GM18502 (cell line): ENCODE results near the gene CCDC117.
"Not testable (repeated sequence)": the region's sequence is repeated elsewhere in the genome, so short reads cannot be mapped to it uniquely, and the experiment has no call there.

ENCODE experiments used
- ATAC-seq: cut with Tn5 transposase; IDR thresholded peaks from one replicate; pipeline ENCODE4 v1.9.1; 2021; ENCODE audit warnings: mild to moderate bottlenecking; ENCODE audit not compliant: unreplicated experiment, poor library complexity

Gene CCDC117

DNA sequence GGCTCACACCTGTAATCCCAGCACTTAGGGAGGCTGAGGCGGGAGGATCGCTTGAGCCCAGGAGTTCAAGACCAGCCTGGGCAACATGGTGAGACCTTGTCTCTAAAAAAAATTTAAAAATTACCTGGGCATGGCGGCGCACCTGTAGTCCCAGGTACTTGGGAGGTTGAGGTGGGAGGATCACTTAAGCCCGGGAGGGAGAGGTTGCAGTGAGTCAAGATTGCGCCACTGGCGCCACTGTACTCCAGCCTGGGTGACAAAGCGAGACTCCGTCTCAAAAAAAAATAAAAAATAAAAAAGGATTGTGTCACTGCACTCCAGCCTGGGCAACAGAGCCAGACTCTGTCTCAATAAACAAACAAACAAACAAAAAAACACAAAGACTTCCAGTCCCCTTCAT, 52.0 kb downstream of the CCDC117 start:
- not testable (repeated sequence) for ATAC-seq

DNA sequence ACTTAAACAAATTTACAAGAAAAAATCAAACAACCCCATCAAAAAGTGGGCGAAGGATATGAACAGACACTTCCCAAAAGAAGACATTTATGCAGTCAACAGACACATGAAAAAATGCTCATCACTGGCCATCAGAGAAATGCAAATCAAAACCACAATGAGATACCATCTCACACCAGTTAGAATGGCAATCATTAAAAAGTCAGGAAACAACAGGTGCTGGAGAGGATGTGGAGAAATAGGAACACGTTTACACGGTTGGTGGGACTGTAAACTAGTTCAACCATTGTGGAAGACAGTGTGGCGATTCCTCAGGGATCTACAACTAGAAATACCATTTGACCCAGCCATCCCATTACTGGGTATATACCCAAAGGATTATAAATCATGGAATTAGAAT, 53.9 kb downstream of the CCDC117 start:
- ATAC-seq: not testable (repeated sequence)

DNA sequence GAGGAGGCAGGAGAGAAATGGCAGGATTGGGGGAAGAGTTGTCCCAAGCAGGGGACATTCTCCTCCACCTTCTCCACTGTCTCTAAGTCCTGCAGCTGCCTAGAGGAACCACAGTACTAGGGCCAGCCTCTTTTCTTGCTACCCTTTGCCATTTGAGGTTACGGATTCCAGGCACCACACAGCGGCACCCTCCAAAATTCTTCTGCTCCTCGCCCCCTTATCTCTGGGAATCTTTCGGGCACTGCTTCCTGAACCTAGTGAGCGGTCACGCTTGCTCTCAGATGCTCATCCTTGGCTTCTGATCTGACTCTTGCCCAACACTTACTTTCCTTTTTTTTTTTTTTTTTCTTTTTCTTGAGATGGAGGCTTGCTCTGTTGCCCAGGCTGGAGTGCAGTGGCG, 54.4 kb downstream of the CCDC117 start:
- no peak for ATAC-seq

DNA sequence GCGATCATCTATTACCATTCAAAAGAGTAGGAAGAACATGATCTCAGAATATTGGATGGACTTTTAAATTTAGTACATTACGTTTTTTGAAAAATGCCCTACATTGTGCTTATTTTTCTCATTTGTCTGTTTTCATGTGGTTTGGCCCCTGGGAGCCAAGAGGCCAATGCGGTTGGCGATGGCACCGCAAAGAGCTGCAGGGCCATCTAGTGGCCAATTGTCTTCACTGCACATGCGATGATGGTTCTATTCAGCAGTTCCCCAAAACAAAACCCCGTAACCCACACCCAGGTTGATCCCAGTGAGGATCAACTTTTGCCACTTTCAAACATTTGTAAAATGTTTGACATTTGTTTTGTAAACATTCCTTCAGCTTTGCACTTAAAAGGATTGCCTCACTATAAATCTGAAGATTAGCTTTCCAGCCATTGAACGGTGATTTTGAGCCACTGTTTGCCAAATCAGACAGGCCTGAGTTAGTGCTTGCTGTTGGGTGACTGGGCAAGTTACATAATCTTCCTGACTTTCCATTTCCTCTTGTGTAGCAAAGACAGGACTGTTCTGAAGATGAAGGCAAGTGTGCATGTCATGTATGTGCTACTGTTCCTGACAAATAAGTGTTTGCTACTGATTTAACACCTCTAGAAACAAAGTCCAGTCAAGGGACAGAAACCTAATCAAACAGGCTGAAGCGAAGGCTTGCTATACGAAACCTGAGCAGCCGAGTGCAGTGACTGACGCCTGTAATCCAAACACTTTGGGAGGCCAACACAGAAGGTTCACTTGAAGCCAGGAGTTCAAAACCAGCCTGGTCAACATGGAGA, 57.1 kb downstream of the CCDC117 start:
- no peak for ATAC-seq

DNA sequence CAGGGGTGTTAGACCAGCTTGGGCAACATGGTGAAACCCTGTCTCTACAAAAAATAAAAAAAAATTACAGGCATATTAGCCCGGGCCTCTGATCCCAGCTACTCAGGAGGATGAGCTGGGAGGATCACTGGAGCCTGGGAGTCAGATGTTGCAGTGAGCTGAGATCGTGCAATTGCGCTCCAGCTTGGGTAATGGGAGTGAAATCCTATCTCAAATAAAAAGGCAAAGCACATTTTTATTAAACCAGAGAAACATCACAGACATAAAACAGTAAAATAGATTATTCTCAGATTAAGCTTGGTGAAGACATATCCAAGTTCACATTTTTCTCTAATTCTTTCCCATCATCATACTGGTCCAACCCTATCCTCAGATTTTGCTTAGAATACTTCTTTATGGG, 57.9 kb downstream of the CCDC117 start:
- ATAC-seq: no peak

DNA sequence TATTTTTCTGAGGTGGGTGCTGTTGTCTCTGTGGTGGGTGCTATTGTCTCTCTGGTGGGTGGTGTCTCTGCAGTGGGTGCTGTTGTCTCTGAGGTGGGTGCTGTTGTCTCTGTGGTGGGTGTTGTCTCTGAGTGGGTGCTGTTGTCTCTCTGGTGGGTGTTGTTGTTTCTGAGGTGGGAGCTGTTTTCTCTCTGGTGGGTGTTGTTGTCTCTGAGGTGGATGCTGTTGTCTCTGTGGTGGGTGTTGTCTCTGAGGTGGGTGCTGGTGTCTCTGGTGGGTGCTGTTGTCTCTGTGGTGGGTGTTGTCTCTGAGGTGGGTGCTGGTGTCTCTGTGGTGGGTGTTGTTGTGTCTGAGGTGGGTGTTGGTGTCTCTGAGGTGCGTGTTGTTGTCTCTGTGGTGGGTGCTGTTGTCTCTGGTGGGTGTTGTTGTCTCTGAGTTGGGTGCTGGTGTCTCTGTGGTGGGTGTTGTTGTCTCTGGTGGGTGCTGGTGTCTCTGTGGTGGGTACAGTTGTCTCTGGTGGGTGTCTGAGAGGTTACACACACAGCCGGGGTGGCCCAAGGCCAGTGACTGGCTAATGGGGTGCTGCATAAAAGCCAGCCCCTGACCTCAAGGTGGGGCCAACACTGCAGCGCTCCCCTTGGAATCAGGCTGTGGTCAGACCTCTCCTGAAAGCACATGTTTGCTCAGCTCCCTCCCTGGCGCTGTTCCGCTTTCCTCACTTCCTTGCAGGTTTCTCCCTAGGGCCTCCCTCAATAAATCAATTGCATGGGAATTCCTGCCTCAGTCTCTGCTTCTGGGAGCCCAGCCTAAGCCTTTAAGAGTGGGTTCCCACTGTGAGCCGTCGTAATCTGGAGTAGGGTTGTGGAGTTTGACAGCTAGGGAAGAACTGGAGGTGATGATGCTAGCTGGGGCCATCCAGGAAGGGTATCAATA, 58.9 kb downstream of the CCDC117 start:
- no peak for ATAC-seq

DNA sequence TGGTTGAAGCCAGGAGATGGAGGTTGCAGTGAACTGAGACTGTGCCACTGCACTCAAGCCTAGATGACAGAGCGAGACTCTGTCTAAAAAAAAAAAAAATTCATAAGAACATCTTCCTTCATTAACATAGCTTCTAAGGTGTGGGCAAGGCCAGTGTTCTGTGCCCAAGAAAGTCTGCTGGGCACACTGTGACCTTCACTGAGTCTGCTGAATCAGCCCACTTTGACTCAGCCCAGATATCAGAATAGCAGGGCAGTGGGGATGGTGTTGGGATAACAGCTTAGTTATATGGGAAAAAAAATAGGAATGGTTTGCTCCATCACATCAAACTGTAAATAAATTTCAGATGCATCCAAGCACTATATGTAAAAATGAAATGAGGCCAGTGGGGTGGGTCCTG, 60.2 kb downstream of the CCDC117 start:
- ATAC-seq: no peak

DNA sequence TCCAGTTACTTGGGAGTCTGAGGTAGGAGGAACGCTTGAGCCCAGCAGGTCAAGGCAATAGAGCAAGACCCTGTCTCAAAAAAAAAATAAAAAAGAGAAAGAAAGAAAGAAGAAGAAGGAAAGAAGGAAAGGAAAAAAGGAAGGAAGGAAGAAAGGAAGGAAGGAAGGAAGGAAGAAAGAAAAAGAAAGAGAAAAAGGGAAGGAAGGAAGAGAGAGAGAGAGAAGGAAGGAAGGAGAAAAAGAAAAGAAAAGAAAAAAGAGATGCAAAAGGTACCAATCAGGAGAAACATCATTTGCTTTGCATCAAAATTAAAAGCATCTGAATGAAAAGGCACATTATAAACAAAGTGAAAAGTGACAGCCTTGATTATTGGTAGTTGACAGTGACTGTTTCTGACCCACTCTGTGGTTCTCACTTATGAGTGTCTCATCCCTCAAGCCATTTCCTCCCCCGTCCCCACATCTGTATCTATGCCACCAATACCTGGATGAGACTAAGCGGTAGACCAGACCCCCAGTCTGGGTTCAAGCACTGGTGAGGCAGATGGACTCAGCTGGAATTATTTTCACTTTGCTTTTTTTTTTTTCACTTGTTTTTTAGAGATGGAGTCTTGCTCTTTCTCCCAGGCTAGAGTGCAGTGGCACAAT, 60.9 kb downstream of the CCDC117 start:
- ATAC-seq: no peak

DNA sequence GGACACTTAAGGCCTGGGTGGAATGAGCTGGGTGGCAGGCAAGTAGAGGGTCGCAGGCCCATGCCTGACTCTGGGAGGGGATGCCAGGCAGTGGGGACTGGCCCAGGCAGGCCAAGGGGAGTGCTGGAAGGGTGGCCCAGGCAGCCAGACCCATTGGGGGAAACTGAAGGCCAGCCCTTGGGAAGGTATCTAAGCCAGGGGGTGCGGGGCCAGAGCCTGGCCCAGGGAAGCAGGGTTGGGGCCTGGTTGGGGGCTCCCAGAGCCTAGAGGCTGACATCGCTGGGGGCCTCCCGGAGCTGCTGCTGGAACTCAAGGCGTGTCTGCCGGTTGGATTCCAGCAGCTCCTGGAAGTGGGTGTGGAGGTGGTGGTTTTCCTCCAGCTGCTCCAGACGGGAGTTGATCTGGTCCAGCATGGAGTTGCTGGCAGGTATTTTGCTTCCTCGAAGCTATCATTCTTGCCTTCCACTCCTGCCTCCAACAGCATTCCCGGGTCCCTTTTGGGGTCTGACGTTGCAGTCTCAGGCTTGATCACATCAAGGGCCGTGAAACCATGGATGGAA, 63.2 kb downstream of the CCDC117 start:
- ATAC-seq: no peak

DNA sequence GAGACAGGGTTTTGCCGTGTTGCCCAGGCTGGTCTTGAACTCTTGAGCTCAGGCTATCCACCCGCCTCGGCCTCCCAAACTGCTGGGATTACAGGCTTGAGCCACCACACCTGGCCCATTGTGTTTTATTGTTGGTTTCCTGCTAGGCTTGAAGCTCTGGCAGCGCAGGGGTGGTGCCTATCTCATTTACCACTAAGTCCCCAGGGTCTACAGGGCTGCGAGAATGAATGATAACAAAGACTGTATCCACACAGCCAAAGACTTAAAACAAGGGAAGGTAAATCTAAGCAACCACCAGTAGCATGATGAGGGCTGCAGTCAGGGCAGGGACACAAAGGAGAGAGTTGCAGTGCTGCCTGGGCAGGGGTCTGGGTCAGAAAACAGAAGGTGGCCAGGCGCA, 65.1 kb downstream of the CCDC117 start:
- no peak for ATAC-seq
